ENCODE results near the gene B4GALT5. TPM values are rescaled to one million over a fixed set of nuclear protein-coding genes. Genes with fewer than 3 reads are reported as not detected.
A peak's percentile ranks its signal among the peaks of the same experiment; 100 is the strongest.

The B4GALT5 gene
- total RNA-seq, 1 experiment from 2014 or later = 62.4 TPM

- no peak for TF ChIP-seq CTCF (IDR thresholded peaks at IDR 0.05)
Observed at GRCh38 chr20:49705358-49705757, 8.3 kb downstream of the B4GALT5 start (continued).

- Mint-ChIP-seq H3K27ac (peak overlapping the region; percentile 85), H3K27me3 (ENCODE audit: low read depth) (no peaks in the 10 kb centered on the region), H3K4me1 (peaks cover 80% of the 10 kb centered on the region), H3K4me3 (no peak overlapping the region), H3K36me3 (no peaks in the 10 kb centered on the region), H3K9me3 (no peaks in the 10 kb centered on the region)
- ATAC-seq (no peak), DNase-seq (ENCODE audit: low spot score) (no peak)
- TF ChIP-seq SOX15 (CRISPR knock-in tag; IDR thresholded peaks at IDR 0.05) (no peak), ZNF232 (CRISPR knock-in tag; IDR thresholded peaks at IDR 0.05) (no peak), ZNF219 (CRISPR knock-in tag; IDR thresholded peaks at IDR 0.05; ENCODE audit: borderline replicate concordance) (no peak), MLX (CRISPR knock-in tag; IDR thresholded peaks at IDR 0.05) (no peak), CBFB (CRISPR knock-in tag; IDR thresholded peaks at IDR 0.05; ENCODE audit: low read depth) (no peak), NR1H2 (CRISPR knock-in tag; IDR thresholded peaks at IDR 0.05) (no peak), CDX4 (CRISPR knock-in tag; IDR thresholded peaks at IDR 0.05; ENCODE audit: borderline replicate concordance) (no peak), HMGA2 (CRISPR knock-in tag; IDR thresholded peaks at IDR 0.05) (no peak), ZMAT4 (CRISPR knock-in tag; IDR thresholded peaks at IDR 0.05) (no peak), SMAD3 (CRISPR knock-in tag; IDR thresholded peaks at IDR 0.05; ENCODE audit: borderline replicate concordance) (no peak), FOXK1 (CRISPR knock-in tag; IDR thresholded peaks at IDR 0.05) (no peak), ESRRA (CRISPR knock-in tag; IDR thresholded peaks at IDR 0.05; ENCODE audit: borderline replicate concordance) (no peak), EMX1 (CRISPR knock-in tag; IDR thresholded peaks at IDR 0.05) (no peak), CREM (CRISPR knock-in tag; IDR thresholded peaks at IDR 0.05) (no peak), ZNF425 (CRISPR knock-in tag; conservative IDR thresholded peaks at IDR 0.05) (no peak), OVOL2 (CRISPR knock-in tag; IDR thresholded peaks at IDR 0.05; ENCODE audit: borderline replicate concordance) (no peak), HMGXB4 (CRISPR knock-in tag; IDR thresholded peaks at IDR 0.05) (no peak), ERG (CRISPR knock-in tag; IDR thresholded peaks at IDR 0.05) (no peak)
- CTCF ChIA-PET = no interaction called here
- POLR2A ChIA-PET = no interaction called here
Observed at GRCh38 chr20:49704932-49705336, 8.7 kb downstream of the B4GALT5 start.
